Testis (tissue), 3 donors: Measurements from ENCODE around the gene TBX20. TPM values are rescaled to one million over a fixed set of nuclear protein-coding genes. Genes with fewer than 3 reads are reported as not detected.
A peak's percentile ranks its signal among the peaks of the same experiment; 100 is the strongest.

ENCODE experiments used
- DNase-seq: peaks from one replicate; pipeline ENCODE4 v3.0.0-alpha.2; 2019
- H3K27ac ChIP-seq, 2 donors: fragments of 200-600 bp; sonication (generic); one replicate each; pipeline ENCODE4 v1.5.1; 2019
- H3K27me3 ChIP-seq: fragments of 200-600 bp; sonication (generic); one replicate; pipeline ENCODE4 v1.5.1; 2019
- H3K36me3 ChIP-seq: fragments of 200-600 bp; sonication (generic); one replicate; pipeline ENCODE4 v1.5.1; 2017; ENCODE audit warnings: low read depth; ENCODE audit errors: missing control alignments
- H3K4me1 ChIP-seq: fragments of 200-600 bp; sonication (generic); one replicate; pipeline ENCODE4 v1.5.1; 2019
- H3K4me3 ChIP-seq, 2 donors: fragments of 200-600 bp; sonication (generic); one replicate each; pipeline ENCODE4 v1.5.1; 2017 to 2019
- H3K9me3 ChIP-seq: fragments of 200-600 bp; sonication (generic); one replicate; pipeline ENCODE4 v1.5.1; 2017
- CTCF ChIP-seq, 3 experiments: fragments of 450-650 bp in 2 of 3; fragments of 200-600 bp in 1 of 3; sonication (generic) in 1 of 3; IDR thresholded peaks; one replicate each; pipeline ENCODE4 v1.5.1; 2016 to 2019; ENCODE audit warnings: antibody characterized with exemption in 3 of 3, mild to moderate bottlenecking in 2 of 3, moderate library complexity in 1 of 3
- POLR2A ChIP-seq: fragments of 450-650 bp; IDR thresholded peaks from one replicate; pipeline ENCODE4 v1.6.1; 2017; ENCODE audit warnings: antibody characterized with exemption, mild to moderate bottlenecking, moderate library complexity
- WGBS, 2 donors: methylation state at CpG; one replicate each; pipeline ENCODE4 v1.1.5; 2018; 5-methylcytosine and 5-hydroxymethylcytosine counted together
- intact Hi-C: fragments of 100-400 bp; cut with DNase I; formaldehyde crosslinking; loops from one replicate; pipeline ENCODE4 v1.15.1; 2023; ENCODE audit warnings: low total_unique reads
- polyA plus RNA-seq: library from polyadenylated mRNA; stranded (reverse); fragments of 350-450 nt; fragmentation: Illumina TruSeq; extraction: RNeasy Lipid Tissue Mini Kit (QIAGEN cat#74804); gene quantifications from one replicate; pipeline ENCODE4 v1.2.3, GENCODE V29; 2014; ENCODE audit warnings: low read depth, low replicate concordance; ENCODE audit not compliant: insufficient read depth
- total RNA-seq, 2 donors: library from RNA; depleted of rRNA; stranded (reverse); fragments of >200 nt; gene quantifications; one replicate each; pipeline ENCODE4 v1.2.3, GENCODE V29; 2016

The TBX20 gene
- total and polyA plus RNA-seq, 3 donors from 2014 or later, result 0.63 to 3.8 (median 2.8) TPM

GRCh38 chr7:35263396-35263795 lies 9.5 kb upstream of the TBX20 start:
- no peak overlapping the region for H3K4me3 ChIP-seq
- WGBS, 2 donors, result 31 to 36% methylated on average over 2 of the region's 2 CpGs
- no peak for TF ChIP-seq CTCF (IDR thresholded peaks at IDR 0.05)
- TF ChIP-seq POLR2A, result no peak
- no peak overlapping the region for H3K27ac ChIP-seq
- DNase-seq, result no peak
- H3K4me1 ChIP-seq, result no peaks in the 10 kb centered on the region
- no peaks in the 10 kb centered on the region for H3K36me3 ChIP-seq
- intact Hi-C loops, result no loop called here
- H3K27me3 ChIP-seq, result no peaks in the 10 kb centered on the region
- no peaks in the 10 kb centered on the region for H3K9me3 ChIP-seq

GRCh38 chr7:35261476-35262285 lies 7.8 kb upstream of the TBX20 start:
- H3K9me3 ChIP-seq, result no peaks in the 10 kb centered on the region
- no peaks in the 10 kb centered on the region for H3K27me3 ChIP-seq
- intact Hi-C loops, result no loop called here
- H3K4me3 ChIP-seq, result peak overlapping the region in 1 of 2 donors; percentile 15
- no peak overlapping the region for H3K27ac ChIP-seq
- no peaks in the 10 kb centered on the region for H3K4me1 ChIP-seq
- 4% methylated on average over 56 of the region's 56 CpGs; no CpG with 5 or more reads in 1 of the 2 donors for WGBS, 2 donors
- H3K36me3 ChIP-seq, result no peaks in the 10 kb centered on the region
- DNase-seq, result no peak
- TF ChIP-seq CTCF (IDR thresholded peaks at IDR 0.05), result no peak
- TF ChIP-seq POLR2A, result no peak

- intact Hi-C loops, result no loop called here
- no peaks in the 10 kb centered on the region for H3K36me3 ChIP-seq
- no peak for TF ChIP-seq POLR2A
- TF ChIP-seq CTCF (IDR thresholded peaks at IDR 0.05), result no peak
- H3K9me3 ChIP-seq, result no peaks in the 10 kb centered on the region
- H3K27me3 ChIP-seq, result no peaks in the 10 kb centered on the region
- no peak overlapping the region for H3K27ac ChIP-seq
- no peak overlapping the region for H3K4me3 ChIP-seq
- WGBS, 2 donors, result 15 to 18% methylated on average over 21 of the region's 21 CpGs
- no peaks in the 10 kb centered on the region for H3K4me1 ChIP-seq
- DNase-seq, result no peak
Observed at GRCh38 chr7:35261041-35261440, 7.1 kb upstream of the TBX20 start.

- H3K36me3 ChIP-seq, result no peaks in the 10 kb centered on the region
- intact Hi-C loops, result no loop called here
- WGBS, 2 donors, result 62 to 69% methylated on average over 7 of the region's 7 CpGs
- no peak overlapping the region for H3K27ac ChIP-seq
- no peak overlapping the region for H3K4me3 ChIP-seq
- no peaks in the 10 kb centered on the region for H3K27me3 ChIP-seq
- no peak for TF ChIP-seq CTCF (IDR thresholded peaks at IDR 0.05)
- no peak for TF ChIP-seq POLR2A
- H3K4me1 ChIP-seq, result no peaks in the 10 kb centered on the region
- H3K9me3 ChIP-seq, result no peaks in the 10 kb centered on the region
- no peak for DNase-seq
Observed at GRCh38 chr7:35260246-35260645, 6.3 kb upstream of the TBX20 start.

GRCh38 chr7:35259523-35259908 lies 5.6 kb upstream of the TBX20 start:
- Histone ChIP-seq H3K4me1 (no peaks in the 10 kb centered on the region), H3K36me3 (no peaks in the 10 kb centered on the region), H3K27me3 (no peaks in the 10 kb centered on the region), H3K27ac (no peak overlapping the region), H3K9me3 (no peaks in the 10 kb centered on the region), H3K4me3 (no peak overlapping the region)
- intact Hi-C loops, result no loop called here
- TF ChIP-seq POLR2A (no peak), CTCF (IDR thresholded peaks at IDR 0.05) (no peak)
- WGBS, 2 donors, result 13 to 23% methylated on average over 6 of the region's 6 CpGs
- DNase-seq, result no peak
